IPS DF 19.7 (cell line): Measurements from ENCODE around the gene TRPM2.
"Not testable (repeated sequence)": the region's sequence is repeated elsewhere in the genome, so short reads cannot be mapped to it uniquely, and the experiment has no call there.

ENCODE experiments used
- DNase-seq: peaks from one replicate; pipeline ENCODE4 v3.0.0-alpha.2; 2013; ENCODE audit warnings: low read depth, low spot score

TRPM2 gene

GRCh38 chr21:44354775-44355771, 1.7 kb downstream of the TRPM2 start:
- DNase-seq, result no peak

GRCh38 chr21:44356160-44356559, 2.7 kb downstream of the TRPM2 start:
- DNase-seq, result no peak

- DNase-seq, result no peak
Measured at GRCh38 chr21:44356636-44357035, 3.2 kb downstream of the TRPM2 start.

GRCh38 chr21:44357064-44357837, 3.8 kb downstream of the TRPM2 start:
- DNase-seq, result no peak

GRCh38 chr21:44359396-44359795, 6.0 kb downstream of the TRPM2 start:
- no peak for DNase-seq

GRCh38 chr21:44360159-44360558, 6.7 kb downstream of the TRPM2 start:
- DNase-seq, result no peak

- not testable (repeated sequence) for DNase-seq
Measured at GRCh38 chr21:44361903-44362302, 8.5 kb downstream of the TRPM2 start.

- DNase-seq, result no peak
Measured at GRCh38 chr21:44363278-44363677, 9.9 kb downstream of the TRPM2 start.

GRCh38 chr21:44364151-44365053, 11.0 kb downstream of the TRPM2 start:
- no peak for DNase-seq

- no peak for DNase-seq
Measured at GRCh38 chr21:44365251-44365966, 12.0 kb downstream of the TRPM2 start.

GRCh38 chr21:44365967-44366585, 12.7 kb downstream of the TRPM2 start:
- no peak for DNase-seq

GRCh38 chr21:44366586-44367211, 13.3 kb downstream of the TRPM2 start:
- no peak for DNase-seq

GRCh38 chr21:44368711-44369446, 15.5 kb downstream of the TRPM2 start:
- DNase-seq, result no peak

- DNase-seq, result no peak
Measured at GRCh38 chr21:44370027-44370735, 16.8 kb downstream of the TRPM2 start.

- DNase-seq, result no peak
Measured at GRCh38 chr21:44370786-44371410, 17.5 kb downstream of the TRPM2 start.

GRCh38 chr21:44371596-44371995, 18.2 kb downstream of the TRPM2 start:
- no peak for DNase-seq

GRCh38 chr21:44372616-44373015, 19.2 kb downstream of the TRPM2 start:
- DNase-seq, result no peak
